Endothelial cell (in vitro differentiated cells): Measurements from ENCODE around the gene VWA8. TPM values are rescaled to one million over a fixed set of nuclear protein-coding genes. Genes with fewer than 3 reads are reported as not detected.

Source experiments
- DNase-seq: peaks from one replicate; pipeline ENCODE4 v3.0.0; 2021; ENCODE audit warnings: low spot score
- H3K27ac Mint-ChIP-seq: one replicate; pipeline ENCODE4 v1.8.0; 2021; ENCODE audit warnings: mixed read lengths, inconsistent platforms; ENCODE audit not compliant: unreplicated experiment
- H3K27me3 Mint-ChIP-seq: one replicate; pipeline ENCODE4 v1.8.0; 2021; ENCODE audit warnings: mild to moderate bottlenecking, moderate library complexity, mixed read lengths, inconsistent platforms; ENCODE audit not compliant: unreplicated experiment
- H3K36me3 Mint-ChIP-seq: one replicate; pipeline ENCODE4 v1.8.0; 2021; ENCODE audit warnings: mild to moderate bottlenecking, low read depth, mixed read lengths, inconsistent platforms; ENCODE audit not compliant: unreplicated experiment
- H3K4me1 Mint-ChIP-seq: one replicate; pipeline ENCODE4 v1.8.0; 2021; ENCODE audit warnings: mild to moderate bottlenecking, mixed read lengths, inconsistent platforms; ENCODE audit not compliant: unreplicated experiment
- H3K4me3 Mint-ChIP-seq: one replicate; pipeline ENCODE4 v1.8.0; 2021; ENCODE audit warnings: mild to moderate bottlenecking, mixed read lengths, inconsistent platforms; ENCODE audit not compliant: unreplicated experiment
- H3K9me3 Mint-ChIP-seq: one replicate; pipeline ENCODE4 v1.8.0; 2021; ENCODE audit warnings: mixed read lengths, inconsistent platforms; ENCODE audit not compliant: unreplicated experiment
- CTCF ChIP-seq: fragments of 200-600 bp; sonication (generic); IDR thresholded peaks from one replicate; pipeline ENCODE4 v1.5.0; 2021; ENCODE audit warnings: antibody characterized with exemption; ENCODE audit not compliant: unreplicated experiment
- total RNA-seq: library from RNA; stranded (reverse); fragmentation: NEBNext Ultra II Directional; extraction: Animal tissue kit (Norgen Biotek cat#: 25700); gene quantifications from one replicate; pipeline ENCODE4 v1.2.1, GENCODE V29; 2021; ENCODE audit not compliant: unreplicated experiment

VWA8 gene
- total RNA-seq, 1 donor from 2014 or later, result 8.2 TPM

GRCh38 chr13:41710771-41711170 is 250.1 kb downstream of the VWA8 start:
- no peak for TF ChIP-seq CTCF
- no peak for DNase-seq
- Mint-ChIP-seq H3K27ac (no peak overlapping the region), H3K36me3 (no peaks in the 10 kb centered on the region), H3K4me3 (no peak overlapping the region), H3K27me3 (no peaks in the 10 kb centered on the region), H3K4me1 (no peaks in the 10 kb centered on the region), H3K9me3 (no peaks in the 10 kb centered on the region)

- Mint-ChIP-seq H3K4me1 (no peaks in the 10 kb centered on the region), H3K27ac (no peak overlapping the region), H3K9me3 (no peaks in the 10 kb centered on the region), H3K36me3 (no peaks in the 10 kb centered on the region), H3K27me3 (no peaks in the 10 kb centered on the region), H3K4me3 (no peak overlapping the region)
- DNase-seq, result no peak
- TF ChIP-seq CTCF, result no peak
Observed at GRCh38 chr13:41709511-41709910, 251.4 kb downstream of the VWA8 start.

- H3K36me3 Mint-ChIP-seq, result no peaks in the 10 kb centered on the region
- H3K27ac Mint-ChIP-seq, result no peak overlapping the region
- H3K9me3 Mint-ChIP-seq, result no peaks in the 10 kb centered on the region
- no peaks in the 10 kb centered on the region for H3K4me1 Mint-ChIP-seq
- no peaks in the 10 kb centered on the region for H3K27me3 Mint-ChIP-seq
- no peak for TF ChIP-seq CTCF
- no peak overlapping the region for H3K4me3 Mint-ChIP-seq
- DNase-seq, result no peak
Observed at GRCh38 chr13:41708713-41709112, 252.2 kb downstream of the VWA8 start.

- H3K4me1 Mint-ChIP-seq, result no peaks in the 10 kb centered on the region
- H3K9me3 Mint-ChIP-seq, result no peaks in the 10 kb centered on the region
- H3K27me3 Mint-ChIP-seq, result no peaks in the 10 kb centered on the region
- no peak overlapping the region for H3K4me3 Mint-ChIP-seq
- DNase-seq, result no peak
- no peaks in the 10 kb centered on the region for H3K36me3 Mint-ChIP-seq
- TF ChIP-seq CTCF, result no peak
- no peak overlapping the region for H3K27ac Mint-ChIP-seq
Observed at GRCh38 chr13:41707194-41707821, 253.6 kb downstream of the VWA8 start.

GRCh38 chr13:41706152-41706551 is 254.8 kb downstream of the VWA8 start:
- H3K4me1 Mint-ChIP-seq, result no peaks in the 10 kb centered on the region
- no peaks in the 10 kb centered on the region for H3K9me3 Mint-ChIP-seq
- no peak for DNase-seq
- TF ChIP-seq CTCF, result no peak
- no peak overlapping the region for H3K27ac Mint-ChIP-seq
- no peak overlapping the region for H3K4me3 Mint-ChIP-seq
- H3K27me3 Mint-ChIP-seq, result no peaks in the 10 kb centered on the region
- no peaks in the 10 kb centered on the region for H3K36me3 Mint-ChIP-seq
